MCF 10A (cell line): Measurements from ENCODE around the gene SLC51B. TPM values are rescaled to one million over a fixed set of nuclear protein-coding genes. Genes with fewer than 3 reads are reported as not detected.
A peak's percentile ranks its signal among the peaks of the same experiment; 100 is the strongest.

ENCODE experiments used
- BruUV-seq: library from RNA; stranded (reverse); fragments of 400-500 nt; replicated peaks from 2 replicates; lab custom pipeline; 2021; lab: Mats Ljungman, UMichigan
- CTCF ChIA-PET: fragments of 300-600 bp; sonication (Branson Sonifier 250); formaldehyde crosslinking; extraction: SDS; loops from one replicate; lab custom pipeline; 2021; ENCODE audit warnings: antibody characterized with exemption, inconsistent platforms; lab: Yijun Ruan, JAX
- POLR2A ChIA-PET: fragments of 300-600, 350-650 bp; sonication (Branson Sonifier 250); formaldehyde crosslinking; extraction: SDS; loops from one replicate; lab custom pipeline; 2020; ENCODE audit warnings: antibody characterized with exemption, inconsistent platforms; lab: Yijun Ruan, JAX
- DNase-seq: peaks from one replicate; pipeline ENCODE4 v3.0.0-alpha.2; 2018; ENCODE audit not compliant: unreplicated experiment
- H3K27ac Mint-ChIP-seq: one replicate; pipeline ENCODE4 v1.8.0; 2022; ENCODE audit warnings: mild to moderate bottlenecking, low read depth, mixed read lengths; ENCODE audit not compliant: unreplicated experiment
- H3K27me3 Mint-ChIP-seq: one replicate; pipeline ENCODE4 v1.8.0; 2022; ENCODE audit warnings: mixed read lengths; ENCODE audit not compliant: insufficient read depth, unreplicated experiment
- H3K36me3 Mint-ChIP-seq: one replicate; pipeline ENCODE4 v1.8.0; 2022; ENCODE audit warnings: mild to moderate bottlenecking, moderate library complexity, mixed read lengths; ENCODE audit not compliant: insufficient read depth, unreplicated experiment
- H3K4me1 Mint-ChIP-seq: one replicate; pipeline ENCODE4 v1.8.0; 2022; ENCODE audit warnings: mixed read lengths; ENCODE audit not compliant: insufficient read depth, unreplicated experiment
- H3K4me3 Mint-ChIP-seq: one replicate; pipeline ENCODE4 v1.8.0; 2022; ENCODE audit warnings: mild to moderate bottlenecking, moderate library complexity, mixed read lengths; ENCODE audit not compliant: unreplicated experiment
- H3K9me3 Mint-ChIP-seq: one replicate; pipeline ENCODE4 v1.8.0; 2022; ENCODE audit warnings: mixed read lengths; ENCODE audit not compliant: unreplicated experiment
- CTCF ChIP-seq: fragments of 200-600 bp; IDR thresholded peaks from one replicate; pipeline ENCODE4 v1.8.0; 2022; ENCODE audit warnings: antibody characterized with exemption, mild to moderate bottlenecking; ENCODE audit not compliant: unreplicated experiment
- intact Hi-C: fragments of 100-400 bp; cut with micrococcal nuclease; formaldehyde crosslinking; loops from 2 replicates; pipeline ENCODE4 v1.14.1; 2022
- total RNA-seq: library from RNA; stranded (reverse); gene quantifications from 2 replicates; pipeline ENCODE4 v1.2.3, GENCODE V29; 2022

The SLC51B gene
- total RNA-seq, 1 experiment from 2014 or later: not detected

DNA sequence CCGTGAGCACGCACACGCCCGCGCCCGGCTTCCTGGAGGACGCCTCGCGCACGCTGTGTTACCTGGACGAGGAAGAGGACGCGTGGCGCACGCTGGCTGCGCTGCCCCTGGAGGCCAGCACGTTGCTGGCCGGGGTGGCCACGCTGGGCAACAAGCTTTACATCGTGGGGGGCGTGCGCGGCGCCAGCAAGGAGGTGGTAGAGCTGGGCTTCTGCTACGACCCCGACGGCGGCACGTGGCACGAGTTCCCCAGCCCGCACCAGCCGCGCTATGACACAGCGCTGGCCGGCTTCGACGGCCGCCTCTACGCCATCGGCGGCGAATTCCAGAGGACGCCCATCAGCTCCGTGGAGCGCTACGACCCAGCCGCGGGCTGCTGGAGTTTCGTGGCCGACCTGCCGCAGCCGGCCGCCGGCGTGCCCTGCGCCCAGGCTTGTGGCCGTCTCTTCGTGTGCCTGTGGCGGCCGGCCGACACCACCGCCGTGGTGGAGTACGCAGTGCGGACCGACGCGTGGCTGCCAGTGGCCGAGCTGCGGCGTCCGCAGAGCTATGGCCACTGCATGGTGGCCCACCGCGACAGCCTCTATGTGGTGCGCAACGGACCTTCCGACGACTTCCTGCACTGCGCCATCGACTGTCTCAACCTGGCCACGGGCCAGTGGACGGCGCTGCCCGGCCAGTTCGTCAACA lies 32.2 kb downstream of the SLC51B start:
- no peak for TF ChIP-seq CTCF
- intact Hi-C loops: no loop called here
- H3K27ac Mint-ChIP-seq: no peak overlapping the region
- no peak for DNase-seq
- ChIA-PET CTCF (no interaction called here), POLR2A (no interaction called here)
- no TSS peak for BruUV-seq
- H3K4me1 Mint-ChIP-seq: peaks cover 1% of the 10 kb centered on the region
- no peaks in the 10 kb centered on the region for H3K36me3 Mint-ChIP-seq
- H3K4me3 Mint-ChIP-seq: no peak overlapping the region
- H3K27me3 Mint-ChIP-seq: peaks cover 4% of the 10 kb centered on the region
- H3K9me3 Mint-ChIP-seq: no peaks in the 10 kb centered on the region

GRCh38 chr15:65077981-65078352 lies 32.8 kb downstream of the SLC51B start:
- BruUV-seq: no TSS peak
- Mint-ChIP-seq H3K4me3 (no peak overlapping the region), H3K9me3 (no peaks in the 10 kb centered on the region), H3K27ac (no peak overlapping the region), H3K27me3 (peaks cover 9% of the 10 kb centered on the region), H3K36me3 (no peaks in the 10 kb centered on the region), H3K4me1 (peaks cover 7% of the 10 kb centered on the region)
- no peak for TF ChIP-seq CTCF
- DNase-seq: no peak
- ChIA-PET CTCF (no interaction called here), POLR2A (no interaction called here)
- intact Hi-C loops: no loop called here

GRCh38 chr15:65079580-65079979 lies 34.4 kb downstream of the SLC51B start:
- Mint-ChIP-seq H3K9me3 (no peaks in the 10 kb centered on the region), H3K27me3 (peaks cover 26% of the 10 kb centered on the region), H3K36me3 (no peaks in the 10 kb centered on the region), H3K27ac (no peak overlapping the region), H3K4me3 (no peak overlapping the region), H3K4me1 (peaks cover 7% of the 10 kb centered on the region)
- intact Hi-C loops: no loop called here
- peak; percentile 12 for DNase-seq
- ChIA-PET CTCF (interaction anchor here (0.6 kb wide), 1 partner anchor 14 kb away, joined by 3 read pairs; no protein-coding TSS in a partner anchor), POLR2A (no interaction called here)
- no TSS peak for BruUV-seq
- TF ChIP-seq CTCF: no peak

DNA sequence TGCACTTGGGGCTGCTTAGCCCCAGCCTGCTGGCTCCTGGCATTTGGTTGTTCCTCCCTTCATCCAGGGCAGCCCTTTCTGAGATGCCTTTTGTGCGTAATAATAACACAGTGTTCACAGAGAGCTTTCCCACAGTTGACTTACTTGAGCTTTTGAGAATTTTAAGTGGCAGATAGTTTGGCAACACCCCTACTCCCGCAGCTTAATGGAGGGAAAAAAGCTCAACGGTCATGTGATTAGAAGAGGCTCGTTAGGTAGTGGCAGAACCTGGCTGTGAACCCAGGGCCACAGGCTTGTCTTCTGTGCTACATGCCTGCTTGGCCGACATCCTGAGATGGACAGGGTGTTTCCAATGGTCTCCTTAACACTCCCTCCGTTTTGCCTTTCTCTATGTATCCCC lies 36.1 kb downstream of the SLC51B start:
- no peak for DNase-seq
- intact Hi-C loops: no loop called here
- BruUV-seq: no TSS peak
- H3K4me1 Mint-ChIP-seq: peaks cover 7% of the 10 kb centered on the region
- H3K27me3 Mint-ChIP-seq: peaks cover 38% of the 10 kb centered on the region
- ChIA-PET POLR2A (no interaction called here), CTCF (interaction anchor here (0.9 kb wide), 1 partner anchor 437 kb away, joined by 3 read pairs; no protein-coding TSS in a partner anchor)
- H3K9me3 Mint-ChIP-seq: no peaks in the 10 kb centered on the region
- no peak overlapping the region for H3K4me3 Mint-ChIP-seq
- no peak overlapping the region for H3K27ac Mint-ChIP-seq
- no peak for TF ChIP-seq CTCF
- H3K36me3 Mint-ChIP-seq: no peaks in the 10 kb centered on the region
